Measurements from ENCODE around the gene LHX6. TPM values are rescaled to one million over a fixed set of nuclear protein-coding genes. Genes with fewer than 3 reads are reported as not detected.

Gene LHX6
- total and polyA plus RNA-seq, 2 experiments from 2014 or later = 1.0 to 1.2 TPM

- peaks cover 41% of the 10 kb centered on the region for H3K4me1 ChIP-seq (ENCODE audit: insufficient read depth)
- no peaks in the 10 kb centered on the region for H3K79me2 ChIP-seq (replicated peaks; ENCODE audit: insufficient read depth)
- no peaks in the 10 kb centered on the region for H3K36me3 ChIP-seq (ENCODE audit: insufficient read depth)
- H4K20me1 ChIP-seq (replicated peaks; ENCODE audit: insufficient read depth) = peaks cover 10% of the 10 kb centered on the region; the same call in 1 of the 2 replicates
- H3K4me2 ChIP-seq = peak overlapping the region; percentile 85
- DNase-seq (ENCODE audit: low spot score) (no peak), ATAC-seq (no peak)
- peaks cover 100% of the 10 kb centered on the region for H3K27me3 ChIP-seq (ENCODE audit: insufficient read depth)
- Mint-ChIP-seq H3K4me1 (peaks cover 53% of the 10 kb centered on the region), H3K27me3 (ENCODE audit: insufficient read depth, low read depth, poor library complexity) (peaks cover 100% of the 10 kb centered on the region), H3K27ac (no peak overlapping the region), H3K4me3 (peak overlapping the region; percentile 71), H3K9me3 (peaks cover 11% of the 10 kb centered on the region), H3K36me3 (ENCODE audit: low read depth) (no peaks in the 10 kb centered on the region; the same call in 2 of the 3 replicates)
- H3K4me3 ChIP-seq = peak overlapping the region; percentile 63
- no peak overlapping the region for H3K27ac ChIP-seq (ENCODE audit: low read depth)
- peaks cover 13% of the 10 kb centered on the region for H3F3A ChIP-seq (replicated peaks; ENCODE audit: low read depth)
- TF ChIP-seq ZNF114 (CRISPR knock-in tag; IDR thresholded peaks at IDR 0.05) = no peak
- TF ChIP-seq EZH2 (IDR thresholded peaks at IDR 0.05; ENCODE audit: low read depth, unreplicated experiment) = peak; percentile 81
- peak overlapping the region; percentile 97 for H2AFZ ChIP-seq
- H3K9me2 ChIP-seq (ENCODE audit: insufficient read depth) = peaks cover 3% of the 10 kb centered on the region; the same call in 1 of the 2 replicates
These were observed 8.0 kb downstream of the LHX6 start for GRCh38 chr9:122220673-122221182.

- H3K9me3 Mint-ChIP-seq = peaks cover 11% of the 10 kb centered on the region
- no peak overlapping the region for H3K27ac Mint-ChIP-seq
- H3F3A ChIP-seq (replicated peaks; ENCODE audit: low read depth) = peaks cover 15% of the 10 kb centered on the region
- peaks cover 3% of the 10 kb centered on the region; the same call in 1 of the 2 replicates for H3K9me2 ChIP-seq (ENCODE audit: insufficient read depth)
- no peaks in the 10 kb centered on the region for H3K79me2 ChIP-seq (replicated peaks; ENCODE audit: insufficient read depth)
- peaks cover 41% of the 10 kb centered on the region for H3K4me1 ChIP-seq (ENCODE audit: insufficient read depth)
- H4K20me1 ChIP-seq (replicated peaks; ENCODE audit: insufficient read depth) = peaks cover 10% of the 10 kb centered on the region; the same call in 1 of the 2 replicates
- DNase-seq (ENCODE audit: low spot score) (no peak), ATAC-seq (peak; percentile 4)
- H3K4me2 ChIP-seq = peak overlapping the region; percentile 85
- H2AFZ ChIP-seq = peak overlapping the region; percentile 97
- H3K4me3 Mint-ChIP-seq = peak overlapping the region; percentile 71
- peaks cover 49% of the 10 kb centered on the region for H3K4me1 Mint-ChIP-seq
- no peak overlapping the region for H3K27ac ChIP-seq (ENCODE audit: low read depth)
- no peaks in the 10 kb centered on the region for H3K36me3 ChIP-seq (ENCODE audit: insufficient read depth)
- peak overlapping the region; percentile 63 for H3K4me3 ChIP-seq
- H3K27me3 ChIP-seq (ENCODE audit: insufficient read depth) = peaks cover 100% of the 10 kb centered on the region
- peaks cover 100% of the 10 kb centered on the region for H3K27me3 Mint-ChIP-seq (ENCODE audit: insufficient read depth, low read depth, poor library complexity)
- no peaks in the 10 kb centered on the region; the same call in 2 of the 3 replicates for H3K36me3 Mint-ChIP-seq (ENCODE audit: low read depth)
- peak; percentile 92 for TF ChIP-seq EZH2 (IDR thresholded peaks at IDR 0.05; ENCODE audit: low read depth, unreplicated experiment)
- TF ChIP-seq ETS1 (IDR thresholded peaks at IDR 0.05) = no peak
- no peak for TF ChIP-seq CTCF (conservative IDR thresholded peaks at IDR 0.05; ENCODE audit: low read depth in 2 of 2)
- no peak for TF ChIP-seq REST (IDR thresholded peaks at IDR 0.05; ENCODE audit: unreplicated experiment)
- no peak for TF ChIP-seq STAT1 (IDR thresholded peaks at IDR 0.05; ENCODE audit: unreplicated experiment)
- no peak for TF ChIP-seq POLR2AphosphoS5 (IDR thresholded peaks at IDR 0.05; ENCODE audit: low read depth)
- no peak for TF ChIP-seq ZNF331 (CRISPR knock-in tag; IDR thresholded peaks at IDR 0.05; ENCODE audit: low read depth)
- TF ChIP-seq CREB1 (CRISPR knock-in tag; IDR thresholded peaks at IDR 0.05; ENCODE audit: low read depth) = no peak
These were observed 8.7 kb downstream of the LHX6 start for GRCh38 chr9:122219856-122220672.

All from GM23338 (cell line).